Neural cell (in vitro differentiated cells): ENCODE results near the gene CEP350. TPM values are rescaled to one million over a fixed set of nuclear protein-coding genes. Genes with fewer than 3 reads are reported as not detected.

Source experiments
- H2AFZ ChIP-seq: fragments of 200-600, 300-800 bp; sonication (generic), shearing (Covaris generic); 2 replicates; pipeline ENCODE4 v1.6.0; 2014; ENCODE audit warnings: low read depth, mild to moderate bottlenecking, antibody characterized with exemption, low read length, moderate library complexity
- H3F3A ChIP-seq: fragments of 200-600 bp; shearing (Covaris generic); 2 replicates; pipeline ENCODE4 v1.6.1; 2016; ENCODE audit warnings: mild to moderate bottlenecking, moderate library complexity, mixed read lengths, antibody characterized with exemption, low read length; ENCODE audit not compliant: insufficient read depth, poor library complexity, severe bottlenecking
- H3K27ac ChIP-seq: fragments of 200-600, 300-800 bp; sonication (generic), shearing (Covaris generic); 2 replicates; pipeline ENCODE4 v1.5.1; 2014; ENCODE audit warnings: mild to moderate bottlenecking, low read length, moderate library complexity
- H3K27me3 ChIP-seq: fragments of 300-800, 200-600 bp; sonication (generic), shearing (Covaris generic); 2 replicates; pipeline ENCODE4 v1.6.0; 2014; ENCODE audit warnings: mild to moderate bottlenecking, low read depth, low read length, moderate library complexity; ENCODE audit not compliant: insufficient read depth
- H3K36me3 ChIP-seq: fragments of 300-800, 200-600 bp; sonication (generic), shearing (Covaris generic); 2 replicates; pipeline ENCODE4 v1.5.1; 2014; ENCODE audit warnings: mild to moderate bottlenecking, antibody characterized with exemption, low read length, moderate library complexity; ENCODE audit not compliant: insufficient read depth
- H3K4me2 ChIP-seq: fragments of 300-800, 200-600 bp; sonication (generic), shearing (Covaris generic); 2 replicates; pipeline ENCODE4 v1.6.0; 2014; ENCODE audit warnings: mild to moderate bottlenecking, low read length
- H3K4me3 ChIP-seq: fragments of 300-800, 200-600 bp; sonication (generic), shearing (Covaris generic); 2 replicates; pipeline ENCODE4 v1.5.1; 2014; ENCODE audit warnings: mild to moderate bottlenecking, low read length, moderate library complexity
- H3K79me2 ChIP-seq: fragments of 200-600 bp; shearing (Covaris generic); replicated peaks from 2 replicates; pipeline ENCODE4 v1.6.0; 2014; ENCODE audit warnings: mild to moderate bottlenecking, low read length, moderate library complexity; ENCODE audit not compliant: insufficient read depth
- H3K9ac ChIP-seq: fragments of 300-800, 200-600 bp; sonication (generic), shearing (Covaris generic); 2 replicates; pipeline ENCODE4 v1.6.1; 2016; ENCODE audit warnings: mild to moderate bottlenecking, low read length, mixed read lengths
- H3K9me2 ChIP-seq: fragments of 200-600 bp; shearing (Covaris generic); 2 replicates; pipeline ENCODE4 v1.6.1; 2016; ENCODE audit warnings: mild to moderate bottlenecking, low read length, mixed read lengths; ENCODE audit not compliant: insufficient read depth
- H3K9me3 ChIP-seq: fragments of 200-600, 300-800 bp; sonication (generic), shearing (Covaris generic); 2 replicates; pipeline ENCODE4 v1.6.1; 2016; ENCODE audit warnings: mild to moderate bottlenecking, mixed run types, low read length, moderate library complexity, mixed read lengths
- H4K20me1 ChIP-seq: fragments of 200-600 bp; shearing (Covaris generic); 2 replicates; pipeline ENCODE4 v1.6.1; 2016; ENCODE audit warnings: mild to moderate bottlenecking, mixed run types; ENCODE audit not compliant: insufficient read depth
- EP300 ChIP-seq: fragments of 450-650 bp; conservative IDR thresholded peaks from 2 replicates; pipeline ENCODE4 v1.6.1; 2014; ENCODE audit warnings: antibody characterized with exemption, mild to moderate bottlenecking, moderate library complexity; ENCODE audit not compliant: poor library complexity, severe bottlenecking
- EZH2 ChIP-seq: fragments of 200-600, 300-800 bp; shearing (Covaris generic), sonication (generic); IDR thresholded peaks from 2 replicates; pipeline ENCODE4 v1.6.1; 2014; ENCODE audit warnings: antibody characterized with exemption, low read length, borderline replicate concordance, mild to moderate bottlenecking; ENCODE audit not compliant: insufficient read depth, poor library complexity, severe bottlenecking
- MXI1 ChIP-seq: fragments of 450-650 bp; conservative IDR thresholded peaks from 2 replicates; pipeline ENCODE4 v1.6.1; 2014; ENCODE audit warnings: antibody characterized with exemption, mild to moderate bottlenecking; ENCODE audit not compliant: poor library complexity, severe bottlenecking
- POLR2AphosphoS5 ChIP-seq: IDR thresholded peaks from 2 replicates; pipeline ENCODE4 v1.6.1; 2012
- RAD21 ChIP-seq: fragments of 450-650 bp; conservative IDR thresholded peaks from 2 replicates; pipeline ENCODE4 v1.6.1; 2014; ENCODE audit warnings: antibody characterized with exemption, mild to moderate bottlenecking, moderate library complexity
- SMC3 ChIP-seq: fragments of 450-650 bp; conservative IDR thresholded peaks from 2 replicates; pipeline ENCODE4 v1.6.1; 2014; ENCODE audit warnings: antibody characterized with exemption, mild to moderate bottlenecking, moderate library complexity; ENCODE audit not compliant: poor library complexity
- TAF1 ChIP-seq: IDR thresholded peaks from 2 replicates; pipeline ENCODE4 v1.6.1; 2012; ENCODE audit warnings: low read depth
- polyA plus RNA-seq: library from polyadenylated mRNA; depleted of rRNA; stranded (reverse); fragments of >200 nt; gene quantifications from 2 replicates; pipeline ENCODE4 v1.2.3, GENCODE V29; 2014
- TF ChIP-seq, protein P1 (sequence below): IDR thresholded peaks from 2 replicates; pipeline ENCODE4 v1.6.1; 2012; ENCODE audit warnings: borderline replicate concordance
- TF ChIP-seq, protein P2 (sequence below): fragments of 450-650 bp; IDR thresholded peaks from 2 replicates; pipeline ENCODE4 v1.5.1; 2014; ENCODE audit warnings: antibody characterized with exemption, mild to moderate bottlenecking, moderate library complexity; ENCODE audit not compliant: poor library complexity, severe bottlenecking

Gene CEP350
- polyA plus RNA-seq, 1 donor from 2014 or later, result 28.1 TPM

GRCh38 chr1:179929955-179930798 lies 24.4 kb upstream of the CEP350 start:
- TF ChIP-seq SMC3, result no peak
- TF ChIP-seq, protein P1, sequence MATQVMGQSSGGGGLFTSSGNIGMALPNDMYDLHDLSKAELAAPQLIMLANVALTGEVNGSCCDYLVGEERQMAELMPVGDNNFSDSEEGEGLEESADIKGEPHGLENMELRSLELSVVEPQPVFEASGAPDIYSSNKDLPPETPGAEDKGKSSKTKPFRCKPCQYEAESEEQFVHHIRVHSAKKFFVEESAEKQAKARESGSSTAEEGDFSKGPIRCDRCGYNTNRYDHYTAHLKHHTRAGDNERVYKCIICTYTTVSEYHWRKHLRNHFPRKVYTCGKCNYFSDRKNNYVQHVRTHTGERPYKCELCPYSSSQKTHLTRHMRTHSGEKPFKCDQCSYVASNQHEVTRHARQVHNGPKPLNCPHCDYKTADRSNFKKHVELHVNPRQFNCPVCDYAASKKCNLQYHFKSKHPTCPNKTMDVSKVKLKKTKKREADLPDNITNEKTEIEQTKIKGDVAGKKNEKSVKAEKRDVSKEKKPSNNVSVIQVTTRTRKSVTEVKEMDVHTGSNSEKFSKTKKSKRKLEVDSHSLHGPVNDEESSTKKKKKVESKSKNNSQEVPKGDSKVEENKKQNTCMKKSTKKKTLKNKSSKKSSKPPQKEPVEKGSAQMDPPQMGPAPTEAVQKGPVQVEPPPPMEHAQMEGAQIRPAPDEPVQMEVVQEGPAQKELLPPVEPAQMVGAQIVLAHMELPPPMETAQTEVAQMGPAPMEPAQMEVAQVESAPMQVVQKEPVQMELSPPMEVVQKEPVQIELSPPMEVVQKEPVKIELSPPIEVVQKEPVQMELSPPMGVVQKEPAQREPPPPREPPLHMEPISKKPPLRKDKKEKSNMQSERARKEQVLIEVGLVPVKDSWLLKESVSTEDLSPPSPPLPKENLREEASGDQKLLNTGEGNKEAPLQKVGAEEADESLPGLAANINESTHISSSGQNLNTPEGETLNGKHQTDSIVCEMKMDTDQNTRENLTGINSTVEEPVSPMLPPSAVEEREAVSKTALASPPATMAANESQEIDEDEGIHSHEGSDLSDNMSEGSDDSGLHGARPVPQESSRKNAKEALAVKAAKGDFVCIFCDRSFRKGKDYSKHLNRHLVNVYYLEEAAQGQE, result no peak
- no peak for TF ChIP-seq EZH2
- TF ChIP-seq MXI1, result no peak
- TF ChIP-seq POLR2AphosphoS5, result no peak
- no peak for TF ChIP-seq TAF1
- no peak for TF ChIP-seq RAD21
- no peak for TF ChIP-seq EP300
- no peaks in the 10 kb centered on the region for H3F3A ChIP-seq
- no peak overlapping the region for H3K4me3 ChIP-seq
- H3K27ac ChIP-seq, result no peak overlapping the region
- H3K4me2 ChIP-seq, result no peak overlapping the region
- no peak overlapping the region for H3K9ac ChIP-seq
- H3K36me3 ChIP-seq, result no peaks in the 10 kb centered on the region
- H2AFZ ChIP-seq, result no peak overlapping the region
- no peaks in the 10 kb centered on the region for H3K9me2 ChIP-seq
- no peaks in the 10 kb centered on the region for H4K20me1 ChIP-seq
- no peaks in the 10 kb centered on the region for H3K79me2 ChIP-seq
- no peaks in the 10 kb centered on the region for H3K27me3 ChIP-seq
- H3K9me3 ChIP-seq, result no peaks in the 10 kb centered on the region

DNA sequence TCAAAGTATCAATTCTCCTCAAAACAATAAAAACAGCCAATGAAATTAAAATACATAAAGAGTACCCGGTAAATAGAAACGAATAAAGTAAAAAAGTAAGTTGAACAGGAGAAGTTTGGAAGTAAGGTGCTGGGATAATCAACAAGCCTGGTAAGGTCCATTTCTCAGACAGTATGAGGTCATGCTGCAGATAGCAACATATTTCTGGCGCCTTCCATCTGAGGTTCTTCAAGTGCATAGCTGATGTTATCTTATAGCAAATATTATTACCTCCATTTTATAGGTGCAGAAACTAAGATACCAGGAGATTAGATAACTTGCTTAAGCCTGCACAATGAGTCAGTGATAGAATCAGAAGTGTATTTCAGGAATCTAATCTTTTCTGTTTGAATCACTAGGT lies 23.7 kb upstream of the CEP350 start:
- TF ChIP-seq EP300 (no peak), SMC3 (no peak), TAF1 (no peak), POLR2AphosphoS5 (no peak), RAD21 (no peak), EZH2 (no peak), MXI1 (no peak)
- TF ChIP-seq, protein P2, sequence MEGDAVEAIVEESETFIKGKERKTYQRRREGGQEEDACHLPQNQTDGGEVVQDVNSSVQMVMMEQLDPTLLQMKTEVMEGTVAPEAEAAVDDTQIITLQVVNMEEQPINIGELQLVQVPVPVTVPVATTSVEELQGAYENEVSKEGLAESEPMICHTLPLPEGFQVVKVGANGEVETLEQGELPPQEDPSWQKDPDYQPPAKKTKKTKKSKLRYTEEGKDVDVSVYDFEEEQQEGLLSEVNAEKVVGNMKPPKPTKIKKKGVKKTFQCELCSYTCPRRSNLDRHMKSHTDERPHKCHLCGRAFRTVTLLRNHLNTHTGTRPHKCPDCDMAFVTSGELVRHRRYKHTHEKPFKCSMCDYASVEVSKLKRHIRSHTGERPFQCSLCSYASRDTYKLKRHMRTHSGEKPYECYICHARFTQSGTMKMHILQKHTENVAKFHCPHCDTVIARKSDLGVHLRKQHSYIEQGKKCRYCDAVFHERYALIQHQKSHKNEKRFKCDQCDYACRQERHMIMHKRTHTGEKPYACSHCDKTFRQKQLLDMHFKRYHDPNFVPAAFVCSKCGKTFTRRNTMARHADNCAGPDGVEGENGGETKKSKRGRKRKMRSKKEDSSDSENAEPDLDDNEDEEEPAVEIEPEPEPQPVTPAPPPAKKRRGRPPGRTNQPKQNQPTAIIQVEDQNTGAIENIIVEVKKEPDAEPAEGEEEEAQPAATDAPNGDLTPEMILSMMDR, result no peak
- TF ChIP-seq, protein P1, result no peak

More for the DNA sequence above, 23.7 kb upstream of the CEP350 start:
- H3K36me3 ChIP-seq, result no peaks in the 10 kb centered on the region
- H3K9me3 ChIP-seq, result no peaks in the 10 kb centered on the region
- H3K4me3 ChIP-seq, result no peak overlapping the region
- H2AFZ ChIP-seq, result no peak overlapping the region
- no peaks in the 10 kb centered on the region for H3K9me2 ChIP-seq
- no peaks in the 10 kb centered on the region for H4K20me1 ChIP-seq
- no peak overlapping the region for H3K4me2 ChIP-seq
- H3K79me2 ChIP-seq, result no peaks in the 10 kb centered on the region
- H3K9ac ChIP-seq, result no peak overlapping the region
- no peaks in the 10 kb centered on the region for H3K27me3 ChIP-seq
- no peaks in the 10 kb centered on the region for H3F3A ChIP-seq
- H3K27ac ChIP-seq, result no peak overlapping the region
